OCI-LY1 (cell line): ENCODE measurements around the gene AARS1.
"Not testable (repeated sequence)": the region's sequence is repeated elsewhere in the genome, so short reads cannot be mapped to it uniquely, and the experiment has no call there.

Experiments
- H2AFZ ChIP-seq: fragments of 200-600 bp; sonication (generic), shearing (Covaris generic); 2 replicates; pipeline ENCODE4 v1.6.0; 2014; ENCODE audit warnings: antibody characterized with exemption, mild to moderate bottlenecking, low read length
- H3F3A ChIP-seq: fragments of 200-600 bp; sonication (generic), shearing (Covaris generic); 2 replicates; pipeline ENCODE4 v1.6.0; 2014; ENCODE audit warnings: mild to moderate bottlenecking, antibody characterized with exemption, low read length, moderate library complexity; ENCODE audit not compliant: insufficient read depth
- H3K27ac ChIP-seq: fragments of 200-600 bp; sonication (generic); 2 replicates; pipeline ENCODE4 v1.5.1; 2014; ENCODE audit warnings: low read length, mixed run types, mild to moderate bottlenecking, low read depth; ENCODE audit not compliant: poor library complexity, severe bottlenecking
- H3K27me3 ChIP-seq: fragments of 200-600 bp; sonication (generic); 2 replicates; pipeline ENCODE4 v1.6.0; 2014; ENCODE audit warnings: antibody characterized with exemption, mild to moderate bottlenecking, low read length, moderate library complexity; ENCODE audit not compliant: insufficient read depth
- H3K36me3 ChIP-seq: fragments of 200-600 bp; sonication (generic); 2 replicates; pipeline ENCODE4 v1.6.1; 2014; ENCODE audit warnings: mild to moderate bottlenecking, antibody characterized with exemption, low read length, moderate library complexity, mixed read lengths; ENCODE audit not compliant: insufficient read depth
- H3K4me1 ChIP-seq: fragments of 200-600 bp; sonication (generic); 2 replicates; pipeline ENCODE4 v1.5.1; 2014; ENCODE audit warnings: mild to moderate bottlenecking, low read length, moderate library complexity; ENCODE audit not compliant: insufficient read depth, severe bottlenecking
- H3K4me2 ChIP-seq: fragments of 200-600 bp; sonication (generic), shearing (Covaris generic); 2 replicates; pipeline ENCODE4 v1.6.1; 2014; ENCODE audit warnings: low read length
- H3K4me3 ChIP-seq: fragments of 200-600 bp; sonication (generic); 2 replicates; pipeline ENCODE4 v1.5.1; 2014; ENCODE audit warnings: low read length, low read depth, mild to moderate bottlenecking, mixed read lengths; ENCODE audit not compliant: poor library complexity, severe bottlenecking
- H3K79me2 ChIP-seq: fragments of 200-600 bp; shearing (Covaris generic); 2 replicates; pipeline ENCODE4 v1.6.1; 2016; ENCODE audit warnings: mixed run types, low read length, mixed read lengths; ENCODE audit not compliant: insufficient read depth
- H3K9ac ChIP-seq: fragments of 200-600 bp; sonication (generic), shearing (Covaris generic); 2 replicates; pipeline ENCODE4 v1.6.1; 2014; ENCODE audit warnings: mild to moderate bottlenecking, low read length, mixed read lengths
- H3K9me2 ChIP-seq: fragments of 200-600 bp; sonication (generic), shearing (Covaris generic); 2 replicates; pipeline ENCODE4 v1.6.1; 2014; ENCODE audit warnings: low read depth, mild to moderate bottlenecking, low read length, mixed read lengths
- H3K9me3 ChIP-seq: fragments of 200-600 bp; shearing (Covaris generic); 2 replicates; pipeline ENCODE4 v1.6.1; 2014; ENCODE audit warnings: low read length, mixed read lengths
- H4K20me1 ChIP-seq: fragments of 200-600 bp; sonication (generic), shearing (Covaris generic); 2 replicates; pipeline ENCODE4 v1.6.0; 2016; ENCODE audit warnings: mild to moderate bottlenecking, low read length; ENCODE audit not compliant: insufficient read depth
- CTCF ChIP-seq: fragments of 200-600 bp; sonication (generic), shearing (Covaris generic); IDR thresholded peaks from 2 replicates; pipeline ENCODE4 v1.5.1; 2017; ENCODE audit warnings: mild to moderate bottlenecking, antibody characterized with exemption, low read length, moderate library complexity, mixed read lengths
- EZH2 ChIP-seq: fragments of 200-600 bp; sonication (generic), shearing (Covaris generic); IDR thresholded peaks from 2 replicates; pipeline ENCODE4 v1.8.0; 2017; ENCODE audit warnings: borderline replicate concordance, mixed run types, mild to moderate bottlenecking, antibody characterized with exemption, low read length, moderate library complexity, mixed read lengths

AARS1 gene

DNA sequence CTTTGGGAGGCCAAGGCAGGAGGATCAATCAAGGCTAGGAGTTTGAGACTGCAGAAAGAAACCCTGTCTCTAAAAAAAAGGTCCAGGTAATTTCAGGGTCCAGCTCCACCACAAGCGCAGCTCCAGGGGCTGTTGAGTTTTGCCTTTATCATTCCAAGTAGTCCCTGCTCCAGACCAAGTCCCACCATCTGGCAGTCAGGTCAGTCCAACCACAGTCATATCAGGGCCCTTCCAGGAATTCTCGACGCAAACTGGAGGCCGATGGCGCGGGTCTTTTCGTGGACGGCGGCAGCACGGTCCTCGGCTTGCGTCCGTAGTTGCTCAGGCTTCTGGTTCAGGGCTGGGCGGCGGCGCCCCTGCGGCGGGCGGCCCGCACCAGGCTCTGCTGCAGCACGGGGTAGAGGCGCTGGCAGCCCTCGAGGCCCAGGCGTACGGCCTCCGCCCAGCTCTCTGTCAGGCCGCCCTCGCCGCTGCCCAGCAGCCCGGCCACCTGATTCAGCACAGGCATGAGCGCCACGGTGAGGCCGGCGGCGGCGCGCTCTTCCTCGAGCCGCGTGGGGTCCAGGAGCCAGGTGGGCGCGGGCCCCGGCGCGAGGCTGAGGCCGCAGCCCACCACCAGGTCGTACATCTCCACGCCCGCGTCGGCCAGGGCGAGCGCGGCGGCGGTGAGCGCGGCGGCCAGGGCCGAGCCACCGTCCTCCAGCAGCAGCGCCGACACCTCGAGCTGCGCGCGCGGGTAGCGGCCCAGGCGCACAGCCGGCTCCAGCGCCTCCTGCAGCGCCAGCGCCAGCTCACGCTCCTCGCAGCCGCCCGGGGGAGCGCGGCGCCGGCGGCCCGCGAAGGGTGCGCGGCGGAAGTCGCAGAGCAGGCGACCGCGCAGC is 38.3 kb downstream of the AARS1 start:
- H3K36me3 ChIP-seq = peaks cover 53% of the 10 kb centered on the region
- H2AFZ ChIP-seq = no peak overlapping the region
- H3K9ac ChIP-seq = peak overlapping the region; percentile 80
- no peak for TF ChIP-seq EZH2
- no peak for TF ChIP-seq CTCF
- H3K27ac ChIP-seq = no peak overlapping the region
- no peaks in the 10 kb centered on the region for H3K9me3 ChIP-seq
- peaks cover 15% of the 10 kb centered on the region for H3K4me1 ChIP-seq
- peaks cover 25% of the 10 kb centered on the region for H3K79me2 ChIP-seq
- H3K27me3 ChIP-seq = no peaks in the 10 kb centered on the region
- no peaks in the 10 kb centered on the region for H4K20me1 ChIP-seq
- peak overlapping the region; percentile 89 for H3K4me2 ChIP-seq
- no peaks in the 10 kb centered on the region for H3F3A ChIP-seq
- no peaks in the 10 kb centered on the region for H3K9me2 ChIP-seq
- H3K4me3 ChIP-seq = peak overlapping the region; percentile 80

DNA sequence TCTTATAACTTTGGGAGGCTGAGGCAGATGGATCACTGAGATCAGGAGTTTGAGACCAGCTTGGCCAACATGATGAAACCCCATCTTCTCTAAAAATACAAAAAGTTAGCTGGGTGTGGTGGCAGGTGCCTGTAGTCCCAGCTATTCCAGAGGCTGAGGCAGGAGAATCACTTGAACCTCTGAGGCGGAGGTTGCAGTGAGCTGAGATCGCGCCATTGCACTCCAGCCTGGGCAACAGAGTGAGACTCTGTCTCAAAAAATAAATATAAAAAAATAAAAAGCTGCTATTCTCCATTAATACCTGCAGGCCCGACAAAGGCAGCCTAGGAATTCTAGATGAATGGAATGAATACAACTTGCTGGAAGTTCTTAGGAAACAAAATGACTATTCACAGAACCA is 39.6 kb downstream of the AARS1 start:
- H3K9me3 ChIP-seq, H4K20me1 ChIP-seq, H3F3A ChIP-seq, H3K9me2 ChIP-seq, H3K27ac ChIP-seq, H3K27me3 ChIP-seq, H2AFZ ChIP-seq, H3K9ac ChIP-seq: not testable (repeated sequence)
- H3K4me3 ChIP-seq = peak overlapping the region; percentile 80
- peak overlapping the region; percentile 89 for H3K4me2 ChIP-seq
- H3K79me2 ChIP-seq = peaks cover 25% of the 10 kb centered on the region
- peaks cover 43% of the 10 kb centered on the region for H3K36me3 ChIP-seq
- H3K4me1 ChIP-seq = peaks cover 15% of the 10 kb centered on the region

DNA sequence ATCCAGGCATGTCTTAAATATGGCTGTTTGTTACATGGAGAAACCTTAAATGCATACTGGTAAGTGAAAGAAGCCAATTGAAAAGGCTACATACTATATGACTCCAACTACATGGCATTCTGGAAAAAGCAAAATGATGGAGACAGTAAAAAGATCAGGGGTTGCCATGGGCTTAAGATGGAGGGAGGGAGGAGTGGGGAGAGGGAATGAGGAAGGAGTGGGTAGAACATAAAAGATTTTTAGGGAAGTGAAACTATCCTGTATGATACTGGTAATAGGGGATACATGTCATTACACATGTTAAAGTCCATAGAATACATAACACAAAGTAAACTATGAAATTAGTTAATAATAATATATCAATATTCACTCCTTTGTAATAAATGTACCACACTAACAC is 50.5 kb downstream of the AARS1 start:
- not testable (repeated sequence) for H2AFZ ChIP-seq, H4K20me1 ChIP-seq, H3K4me2 ChIP-seq, H3K27me3 ChIP-seq, H3K79me2 ChIP-seq, H3K4me1 ChIP-seq, H3K9ac ChIP-seq, H3K27ac ChIP-seq, H3K9me2 ChIP-seq, H3K9me3 ChIP-seq, H3K4me3 ChIP-seq, H3F3A ChIP-seq
- peaks cover 23% of the 10 kb centered on the region for H3K36me3 ChIP-seq

DNA sequence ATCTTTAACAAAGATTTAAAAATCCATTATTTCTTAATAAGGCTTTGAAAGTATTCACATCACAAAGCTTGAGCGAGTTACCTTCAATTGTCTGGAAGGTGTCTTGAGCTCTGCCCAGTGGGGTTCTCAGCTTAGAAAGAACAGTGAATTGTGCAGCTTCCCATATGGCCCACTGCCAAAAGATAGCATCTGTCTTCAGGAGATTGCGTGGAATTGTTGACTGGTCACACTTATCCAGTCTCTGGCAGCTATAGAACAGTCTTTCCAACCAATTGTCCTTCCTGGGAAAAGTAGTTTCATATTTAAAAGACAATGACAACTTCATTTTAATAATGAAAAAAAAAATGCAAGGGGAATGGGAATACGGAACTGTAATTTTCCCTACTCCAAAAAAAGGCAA is 57.5 kb downstream of the AARS1 start:
- not testable (repeated sequence) for H3K27me3 ChIP-seq, H3F3A ChIP-seq, H4K20me1 ChIP-seq, H2AFZ ChIP-seq, H3K27ac ChIP-seq, H3K79me2 ChIP-seq, H3K4me3 ChIP-seq, H3K4me1 ChIP-seq, H3K9me2 ChIP-seq, H3K9ac ChIP-seq, H3K4me2 ChIP-seq, H3K9me3 ChIP-seq
- H3K36me3 ChIP-seq = peaks cover 38% of the 10 kb centered on the region

DNA sequence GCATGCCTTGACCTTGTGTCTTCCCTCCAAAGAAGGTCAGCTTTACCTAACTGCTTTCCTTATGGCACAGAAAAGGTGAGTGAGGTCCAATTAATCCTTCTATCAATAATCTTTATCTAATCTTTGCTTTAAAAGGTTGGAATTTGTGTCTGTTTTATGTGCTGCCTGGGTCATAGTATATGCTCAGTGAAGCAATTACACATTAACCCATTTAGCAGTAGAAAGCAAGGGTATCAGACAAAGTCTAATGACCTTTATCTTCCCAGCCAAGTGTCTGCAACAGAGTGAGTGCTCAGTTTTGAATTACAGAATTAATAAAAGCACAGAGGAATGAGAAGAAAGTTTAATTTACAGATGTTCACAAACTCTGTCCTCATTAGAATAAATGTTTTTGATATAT is 63.3 kb downstream of the AARS1 start:
- peaks cover 23% of the 10 kb centered on the region for H3K36me3 ChIP-seq
- not testable (repeated sequence) for H4K20me1 ChIP-seq, H3K27me3 ChIP-seq, H3K79me2 ChIP-seq, H3F3A ChIP-seq, H3K4me2 ChIP-seq, H3K4me1 ChIP-seq, H3K9me3 ChIP-seq, H3K27ac ChIP-seq, H3K9ac ChIP-seq, H3K4me3 ChIP-seq, H3K9me2 ChIP-seq, H2AFZ ChIP-seq

- not testable (repeated sequence) for H3K27me3 ChIP-seq, H3K4me1 ChIP-seq, H3K9ac ChIP-seq, H3K4me3 ChIP-seq, H3K9me2 ChIP-seq, H3K27ac ChIP-seq, H4K20me1 ChIP-seq, H3K9me3 ChIP-seq, H3F3A ChIP-seq, H3K79me2 ChIP-seq, H3K4me2 ChIP-seq, H2AFZ ChIP-seq
- peaks cover 24% of the 10 kb centered on the region for H3K36me3 ChIP-seq
These were observed 63.9 kb downstream of the AARS1 start for GRCh38 chr16:70225430-70225829.

GRCh38 chr16:70224645-70225044 is 64.7 kb downstream of the AARS1 start:
- H3K27ac ChIP-seq, H3K9me2 ChIP-seq, H3K9ac ChIP-seq, H3K79me2 ChIP-seq, H3K9me3 ChIP-seq, H3K4me2 ChIP-seq, H3K4me1 ChIP-seq, H4K20me1 ChIP-seq, H3K27me3 ChIP-seq, H3K4me3 ChIP-seq, H3F3A ChIP-seq, H2AFZ ChIP-seq: not testable (repeated sequence)
- H3K36me3 ChIP-seq = peaks cover 29% of the 10 kb centered on the region
